HG03103 (cell line): ENCODE measurements around the gene PROM2.
"Not testable (repeated sequence)": the region's sequence is repeated elsewhere in the genome, so short reads cannot be mapped to it uniquely, and the experiment has no call there.

Experiments
- ATAC-seq: cut with Tn5 transposase; IDR thresholded peaks from one replicate; pipeline ENCODE4 v1.9.1; 2021; ENCODE audit warnings: low read depth; ENCODE audit not compliant: unreplicated experiment

PROM2 gene

GRCh38 chr2:95274291-95275150, at the start of gene PROM2:
Gene PROM2 (plus strand): TSS chr2:95274449. CDS start chr2:95274586, 137 bp downstream.
- no peak for ATAC-seq

GRCh38 chr2:95225658-95226057, 48.6 kb upstream of the PROM2 start:
- no peak for ATAC-seq

GRCh38 chr2:95231723-95232122, 42.5 kb upstream of the PROM2 start:
- no peak for ATAC-seq

GRCh38 chr2:95232232-95232631, 42.0 kb upstream of the PROM2 start:
- no peak for ATAC-seq

GRCh38 chr2:95234286-95234785, 39.9 kb upstream of the PROM2 start:
- no peak for ATAC-seq

- no peak for ATAC-seq
Observed at GRCh38 chr2:95234816-95235215, 39.4 kb upstream of the PROM2 start.

GRCh38 chr2:95238131-95238530, 36.1 kb upstream of the PROM2 start:
- no peak for ATAC-seq

GRCh38 chr2:95240091-95240490, 34.2 kb upstream of the PROM2 start:
- ATAC-seq: no peak

GRCh38 chr2:95240556-95240955, 33.7 kb upstream of the PROM2 start:
- no peak for ATAC-seq

- not testable (repeated sequence) for ATAC-seq
Observed at GRCh38 chr2:95242084-95242483, 32.2 kb upstream of the PROM2 start.

GRCh38 chr2:95258271-95258670, 16.0 kb upstream of the PROM2 start:
- no peak for ATAC-seq

GRCh38 chr2:95260028-95261023, 13.9 kb upstream of the PROM2 start:
- ATAC-seq: no peak

GRCh38 chr2:95261602-95262001, 12.6 kb upstream of the PROM2 start:
- no peak for ATAC-seq

GRCh38 chr2:95262896-95263542, 11.2 kb upstream of the PROM2 start:
- no peak for ATAC-seq

GRCh38 chr2:95264624-95265023, 9.6 kb upstream of the PROM2 start:
- ATAC-seq: no peak

- ATAC-seq: no peak
Observed at GRCh38 chr2:95265182-95265581, 9.1 kb upstream of the PROM2 start.

- ATAC-seq: no peak
Observed at GRCh38 chr2:95266781-95267430, 7.3 kb upstream of the PROM2 start.

- ATAC-seq: no peak
Observed at GRCh38 chr2:95267458-95268210, 6.6 kb upstream of the PROM2 start.
